ENCODE data around the gene RPN2.

Gene RPN2

GRCh38 chr20:37279820-37280219, 100.7 kb downstream of the RPN2 start:
- no peak overlapping the region for H3K23ac ChIP-seq (ENCODE audit: low read length in 2 of 2)
- WGBS: 79% methylated on average over 8 of the region's 8 CpGs
- H3K36me3 ChIP-seq (ENCODE audit: control insufficient read depth in 1 of 2, insufficient read depth in 2 of 2, low read depth in 1 of 2, low read length in 2 of 2): no peaks in the 10 kb centered on the region
- no peak overlapping the region for H2AFZ ChIP-seq (ENCODE audit: low read depth, low read length)
- H3K79me1 ChIP-seq (replicated peaks; ENCODE audit: low read length, poor library complexity, severe bottlenecking): no peaks in the 10 kb centered on the region
- H3K9ac ChIP-seq (ENCODE audit: low read length): no peak overlapping the region
- H2BK12ac ChIP-seq (ENCODE audit: low read length in 2 of 2): no peak overlapping the region
- H2BK15ac ChIP-seq (ENCODE audit: low read depth, poor library complexity, severe bottlenecking): no peak overlapping the region
- no peak overlapping the region for H3K4me3 ChIP-seq (ENCODE audit: insufficient read depth in 1 of 2, low read depth in 1 of 2, low read length in 2 of 2)
- H3K9me3 ChIP-seq (ENCODE audit: control insufficient read depth, low read length): no peaks in the 10 kb centered on the region
- no peak overlapping the region for H3K27ac ChIP-seq (ENCODE audit: low read length, poor library complexity, severe bottlenecking)
- H3K27me3 ChIP-seq (ENCODE audit: control insufficient read depth in 1 of 2, insufficient read depth in 1 of 2, low read length in 2 of 2): peaks cover 5% of the 10 kb centered on the region in 2 experiments
- no peak overlapping the region for H3K4me2 ChIP-seq (ENCODE audit: low read length, poor library complexity, severe bottlenecking)
- peaks cover 3% of the 10 kb centered on the region for H3K4me1 ChIP-seq (ENCODE audit: control insufficient read depth, insufficient read depth, low read depth, low read length)
- H3K4ac ChIP-seq (ENCODE audit: low read depth in 1 of 2, low read length in 2 of 2): peak overlapping the region in 1 of 2 experiments; percentile 50
- H2BK5ac ChIP-seq (ENCODE audit: low read depth, low read length, poor library complexity, severe bottlenecking): no peak overlapping the region
- no peak overlapping the region for H3K14ac ChIP-seq (ENCODE audit: low read length in 2 of 2)
- no peak overlapping the region for H4K8ac ChIP-seq (ENCODE audit: low read length)
- no peak for DNase-seq
- no peak overlapping the region for H3K18ac ChIP-seq (ENCODE audit: low read depth in 1 of 2, low read length in 2 of 2)
- H2AK5ac ChIP-seq (ENCODE audit: low read length, severe bottlenecking): no peak overlapping the region
- H2BK120ac ChIP-seq (ENCODE audit: low read depth, low read length): no peak overlapping the region
- peak overlapping the region; percentile 11 for H4K91ac ChIP-seq (ENCODE audit: low read length)

GRCh38 chr20:37280403-37280802, 101.3 kb downstream of the RPN2 start:
- Histone ChIP-seq H3K14ac (ENCODE audit: low read length in 2 of 2) (no peak overlapping the region), H3K4me2 (ENCODE audit: low read length, poor library complexity, severe bottlenecking) (no peak overlapping the region), H4K8ac (ENCODE audit: low read length) (no peak overlapping the region), H3K18ac (ENCODE audit: low read depth in 1 of 2, low read length in 2 of 2) (no peak overlapping the region), H3K79me1 (replicated peaks; ENCODE audit: low read length, poor library complexity, severe bottlenecking) (no peaks in the 10 kb centered on the region), H3K9ac (ENCODE audit: low read length) (no peak overlapping the region), H3K27me3 (ENCODE audit: control insufficient read depth in 1 of 2, insufficient read depth in 1 of 2, low read length in 2 of 2) (peaks cover 5% of the 10 kb centered on the region in 2 experiments), H3K9me3 (ENCODE audit: control insufficient read depth, low read length) (no peaks in the 10 kb centered on the region), H3K4ac (ENCODE audit: low read depth in 1 of 2, low read length in 2 of 2) (no peak overlapping the region), H2AK5ac (ENCODE audit: low read length, severe bottlenecking) (no peak overlapping the region), H3K4me3 (ENCODE audit: insufficient read depth in 1 of 2, low read depth in 1 of 2, low read length in 2 of 2) (no peak overlapping the region), H2BK5ac (ENCODE audit: low read depth, low read length, poor library complexity, severe bottlenecking) (no peak overlapping the region), H3K27ac (ENCODE audit: low read length, poor library complexity, severe bottlenecking) (no peak overlapping the region), H2BK120ac (ENCODE audit: low read depth, low read length) (no peak overlapping the region), H4K91ac (ENCODE audit: low read length) (no peak overlapping the region), H2BK15ac (ENCODE audit: low read depth, poor library complexity, severe bottlenecking) (no peak overlapping the region), H2BK12ac (ENCODE audit: low read length in 2 of 2) (no peak overlapping the region), H3K36me3 (ENCODE audit: control insufficient read depth in 1 of 2, insufficient read depth in 2 of 2, low read depth in 1 of 2, low read length in 2 of 2) (no peaks in the 10 kb centered on the region), H3K23ac (ENCODE audit: low read length in 2 of 2) (no peak overlapping the region), H3K4me1 (ENCODE audit: control insufficient read depth, insufficient read depth, low read depth, low read length) (peaks cover 3% of the 10 kb centered on the region), H2AFZ (ENCODE audit: low read depth, low read length) (no peak overlapping the region)
- WGBS: 83% methylated on average over 8 of the region's 8 CpGs
- DNase-seq: no peak

DNA sequence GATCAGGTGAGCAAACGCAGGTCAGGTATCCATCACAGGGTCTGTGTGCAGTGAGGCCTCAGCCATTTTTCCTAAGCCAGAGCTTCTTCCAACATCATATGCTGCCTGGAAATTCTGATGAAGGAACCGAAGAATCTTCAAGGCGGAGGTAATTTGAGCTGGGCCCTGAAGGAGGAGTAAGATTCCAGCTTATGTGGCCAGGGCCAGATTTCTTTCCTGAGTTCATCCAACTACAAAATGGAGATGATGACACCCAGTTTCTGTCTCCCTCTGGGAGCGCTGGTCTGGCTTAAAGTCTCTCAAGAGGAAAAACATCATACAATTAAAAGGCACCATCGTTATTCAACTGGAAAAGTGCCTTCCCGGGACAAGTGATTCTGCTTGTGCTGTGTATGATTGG, 103.4 kb downstream of the RPN2 start:
- peak overlapping the region; percentile 51 for H4K8ac ChIP-seq (ENCODE audit: low read length)

GRCh38 chr20:37283530-37284195, 104.5 kb downstream of the RPN2 start:
- H2BK120ac ChIP-seq (ENCODE audit: low read depth, low read length): no peak overlapping the region
- no peaks in the 10 kb centered on the region for H3K36me3 ChIP-seq (ENCODE audit: control insufficient read depth in 1 of 2, insufficient read depth in 2 of 2, low read depth in 1 of 2, low read length in 2 of 2)
- no peak overlapping the region for H3K23ac ChIP-seq (ENCODE audit: low read length in 2 of 2)
- H3K27me3 ChIP-seq (ENCODE audit: control insufficient read depth in 1 of 2, insufficient read depth in 1 of 2, low read length in 2 of 2): peaks cover 5% of the 10 kb centered on the region in 2 experiments
- no peak overlapping the region for H2BK12ac ChIP-seq (ENCODE audit: low read length in 2 of 2)
- no peak overlapping the region for H3K18ac ChIP-seq (ENCODE audit: low read depth in 1 of 2, low read length in 2 of 2)
- no peak overlapping the region for H3K27ac ChIP-seq (ENCODE audit: low read length, poor library complexity, severe bottlenecking)
- H2BK15ac ChIP-seq (ENCODE audit: low read depth, poor library complexity, severe bottlenecking): no peak overlapping the region
- no peak overlapping the region for H3K9ac ChIP-seq (ENCODE audit: low read length)
- no peak overlapping the region for H2BK5ac ChIP-seq (ENCODE audit: low read depth, low read length, poor library complexity, severe bottlenecking)
- no peak for DNase-seq
- H3K4ac ChIP-seq (ENCODE audit: low read depth in 1 of 2, low read length in 2 of 2): no peak overlapping the region
- no peak overlapping the region for H3K4me3 ChIP-seq (ENCODE audit: insufficient read depth in 1 of 2, low read depth in 1 of 2, low read length in 2 of 2)
- no peak overlapping the region for H3K14ac ChIP-seq (ENCODE audit: low read length in 2 of 2)
- H4K91ac ChIP-seq (ENCODE audit: low read length): no peak overlapping the region
- no peaks in the 10 kb centered on the region for H3K79me1 ChIP-seq (replicated peaks; ENCODE audit: low read length, poor library complexity, severe bottlenecking)
- no peak overlapping the region for H2AK5ac ChIP-seq (ENCODE audit: low read length, severe bottlenecking)
- no peaks in the 10 kb centered on the region for H3K9me3 ChIP-seq (ENCODE audit: control insufficient read depth, low read length)
- no peak overlapping the region for H3K4me2 ChIP-seq (ENCODE audit: low read length, poor library complexity, severe bottlenecking)
- no peak overlapping the region for H2AFZ ChIP-seq (ENCODE audit: low read depth, low read length)
- H4K8ac ChIP-seq (ENCODE audit: low read length): no peak overlapping the region
- 82% methylated on average over 9 of the region's 9 CpGs for whole genome bisulfite sequencing
- H3K4me1 ChIP-seq (ENCODE audit: control insufficient read depth, insufficient read depth, low read depth, low read length): no peaks in the 10 kb centered on the region

More for the DNA sequence above, 103.4 kb downstream of the RPN2 start:
- Histone ChIP-seq H3K18ac (ENCODE audit: low read depth in 1 of 2, low read length in 2 of 2) (peak overlapping the region in 1 of 2 experiments; percentile 17), H2BK120ac (ENCODE audit: low read depth, low read length) (no peak overlapping the region), H3K27ac (ENCODE audit: low read length, poor library complexity, severe bottlenecking) (no peak overlapping the region), H3K79me1 (replicated peaks; ENCODE audit: low read length, poor library complexity, severe bottlenecking) (no peaks in the 10 kb centered on the region), H3K14ac (ENCODE audit: low read length in 2 of 2) (no peak overlapping the region), H3K4me1 (ENCODE audit: control insufficient read depth, insufficient read depth, low read depth, low read length) (no peaks in the 10 kb centered on the region), H3K27me3 (ENCODE audit: control insufficient read depth in 1 of 2, insufficient read depth in 1 of 2, low read length in 2 of 2) (peaks cover 5% of the 10 kb centered on the region in 2 experiments), H2BK15ac (ENCODE audit: low read depth, poor library complexity, severe bottlenecking) (no peak overlapping the region), H4K91ac (ENCODE audit: low read length) (no peak overlapping the region), H3K4ac (ENCODE audit: low read depth in 1 of 2, low read length in 2 of 2) (no peak overlapping the region), H2BK12ac (ENCODE audit: low read length in 2 of 2) (no peak overlapping the region), H3K4me3 (ENCODE audit: insufficient read depth in 1 of 2, low read depth in 1 of 2, low read length in 2 of 2) (no peak overlapping the region), H2AFZ (ENCODE audit: low read depth, low read length) (no peak overlapping the region), H3K23ac (ENCODE audit: low read length in 2 of 2) (no peak overlapping the region), H3K9ac (ENCODE audit: low read length) (peak overlapping the region; percentile 57), H2BK5ac (ENCODE audit: low read depth, low read length, poor library complexity, severe bottlenecking) (no peak overlapping the region), H3K4me2 (ENCODE audit: low read length, poor library complexity, severe bottlenecking) (no peak overlapping the region), H2AK5ac (ENCODE audit: low read length, severe bottlenecking) (no peak overlapping the region), H3K36me3 (ENCODE audit: control insufficient read depth in 1 of 2, insufficient read depth in 2 of 2, low read depth in 1 of 2, low read length in 2 of 2) (no peaks in the 10 kb centered on the region), H3K9me3 (ENCODE audit: control insufficient read depth, low read length) (no peaks in the 10 kb centered on the region)
- DNase-seq: peak; percentile 77
- WGBS: 79% methylated on average over 6 of the region's 6 CpGs
